ENCODE data around the gene HEPN1. TPM values are rescaled to one million over a fixed set of nuclear protein-coding genes. Genes with fewer than 3 reads are reported as not detected.

The HEPN1 gene
- total and polyA plus RNA-seq, 9 of the 15 experiments (the other 6 are each of a cell fraction or from before 2014, with no cell fraction given), result not detected

DNA sequence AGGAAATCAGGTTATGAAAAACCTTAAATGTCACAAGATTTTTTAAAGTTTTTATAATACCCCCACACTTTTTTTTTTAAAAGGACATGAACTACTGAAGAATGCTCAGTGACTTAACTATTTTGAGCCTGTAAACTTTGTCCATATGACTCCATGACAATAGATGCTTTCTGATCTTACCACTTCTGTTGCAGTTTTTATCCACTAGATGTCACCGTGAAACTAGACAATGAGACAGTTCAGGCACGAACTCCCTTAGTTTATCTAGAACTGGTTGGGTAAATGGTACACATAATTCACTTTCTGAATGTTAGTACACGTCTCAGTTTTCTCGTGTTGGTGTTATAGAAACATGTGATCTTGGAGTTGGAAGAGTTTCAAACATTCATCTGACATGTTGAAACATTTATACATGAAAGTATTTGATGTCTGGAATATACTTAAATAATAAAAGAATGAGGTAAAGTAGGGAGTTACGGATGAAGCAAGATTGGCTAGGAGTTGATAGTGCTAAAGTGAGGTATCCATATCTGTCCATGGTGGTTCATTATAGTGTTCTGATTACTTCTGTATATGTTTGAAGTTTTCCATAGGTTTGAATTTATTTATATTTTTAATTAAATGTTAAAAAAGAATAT, 43.0 kb downstream of the HEPN1 start:
- peak; percentile 93 for FAIRE-seq
- intact Hi-C loops (cut with micrococcal nuclease), result loop anchor here (1.0 to 5.0 kb wide), 4 partner anchors 112 to 910 kb away; no protein-coding TSS in a partner anchor
- TF ChIP-seq CEBPB (tag; IDR thresholded peaks at IDR 0.05) (no peak), CSDE1 (IDR thresholded peaks at IDR 0.05) (no peak), MBD2 (IDR thresholded peaks at IDR 0.05; ENCODE audit: borderline replicate concordance, low read depth) (no peak), RHOXF2B (CRISPR knock-in tag; conservative IDR thresholded peaks at IDR 0.05) (no peak), SUPT5H (IDR thresholded peaks at IDR 0.05) (no peak), RCOR1 (IDR thresholded peaks at IDR 0.05; ENCODE audit: borderline replicate concordance in 1 of 2, low read depth in 2 of 2, low read length in 2 of 2) (peak in 1 of 2 experiments; percentile 27; a peak in 1 of 4 replicates), CREB1 (IDR thresholded peaks at IDR 0.05) (no peak), CREB1 (CRISPR knock-in tag; IDR thresholded peaks at IDR 0.05) (no peak), RFX1 (IDR thresholded peaks at IDR 0.05) (no peak), EWSR1 (IDR thresholded peaks at IDR 0.05; ENCODE audit: borderline replicate concordance, low read depth, partially characterized antibody) (no peak), SP1 (CRISPR knock-in tag; IDR thresholded peaks at IDR 0.05) (no peak), TRIM28 (IDR thresholded peaks at IDR 0.05) (no peak), MYNN (IDR thresholded peaks at IDR 0.05) (no peak), MYNN (CRISPR knock-in tag; IDR thresholded peaks at IDR 0.05) (no peak), CEBPG (CRISPR knock-in tag; IDR thresholded peaks at IDR 0.05) (no peak), CEBPG (tag; conservative IDR thresholded peaks at IDR 0.05 in 1 of 2, IDR thresholded peaks at IDR 0.05 in 1 of 2) (0 out of 4 replicates have a peak, but pooled peaks of 1 of the 2 experiments have one; percentile 13), HSF4 (CRISPR knock-in tag; IDR thresholded peaks at IDR 0.05; ENCODE audit: borderline replicate concordance) (no peak), SREBF1 (IDR thresholded peaks at IDR 0.05; ENCODE audit: borderline replicate concordance, low read depth, low read length) (no peak)
- TF ChIP-seq, protein P1, sequence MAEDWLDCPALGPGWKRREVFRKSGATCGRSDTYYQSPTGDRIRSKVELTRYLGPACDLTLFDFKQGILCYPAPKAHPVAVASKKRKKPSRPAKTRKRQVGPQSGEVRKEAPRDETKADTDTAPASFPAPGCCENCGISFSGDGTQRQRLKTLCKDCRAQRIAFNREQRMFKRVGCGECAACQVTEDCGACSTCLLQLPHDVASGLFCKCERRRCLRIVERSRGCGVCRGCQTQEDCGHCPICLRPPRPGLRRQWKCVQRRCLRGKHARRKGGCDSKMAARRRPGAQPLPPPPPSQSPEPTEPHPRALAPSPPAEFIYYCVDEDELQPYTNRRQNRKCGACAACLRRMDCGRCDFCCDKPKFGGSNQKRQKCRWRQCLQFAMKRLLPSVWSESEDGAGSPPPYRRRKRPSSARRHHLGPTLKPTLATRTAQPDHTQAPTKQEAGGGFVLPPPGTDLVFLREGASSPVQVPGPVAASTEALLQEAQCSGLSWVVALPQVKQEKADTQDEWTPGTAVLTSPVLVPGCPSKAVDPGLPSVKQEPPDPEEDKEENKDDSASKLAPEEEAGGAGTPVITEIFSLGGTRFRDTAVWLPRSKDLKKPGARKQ (CRISPR knock-in tag; IDR thresholded peaks at IDR 0.05), result no peak
- TF ChIP-seq, protein P2, sequence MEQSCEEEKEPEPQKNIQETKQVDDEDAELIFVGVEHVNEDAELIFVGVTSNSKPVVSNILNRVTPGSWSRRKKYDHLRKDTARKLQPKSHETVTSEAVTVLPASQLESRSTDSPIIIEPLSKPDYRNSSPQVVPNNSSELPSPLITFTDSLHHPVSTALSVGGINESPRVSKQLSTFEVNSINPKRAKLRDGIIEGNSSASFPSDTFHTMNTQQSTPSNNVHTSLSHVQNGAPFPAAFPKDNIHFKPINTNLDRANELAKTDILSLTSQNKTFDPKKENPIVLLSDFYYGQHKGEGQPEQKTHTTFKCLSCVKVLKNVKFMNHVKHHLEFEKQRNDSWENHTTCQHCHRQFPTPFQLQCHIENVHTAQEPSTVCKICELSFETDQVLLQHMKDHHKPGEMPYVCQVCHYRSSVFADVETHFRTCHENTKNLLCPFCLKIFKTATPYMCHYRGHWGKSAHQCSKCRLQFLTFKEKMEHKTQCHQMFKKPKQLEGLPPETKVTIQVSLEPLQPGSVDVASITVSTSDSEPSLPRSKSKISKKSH (CRISPR knock-in tag; IDR thresholded peaks at IDR 0.05), result no peak

More for the DNA sequence above, 43.0 kb downstream of the HEPN1 start:
- Histone ChIP-seq H2AFZ (ENCODE audit: low read depth, low read length) (no peak overlapping the region), H3K36me3 (ENCODE audit: control insufficient read depth, insufficient read depth, low read length) (peaks cover 4% of the 10 kb centered on the region; the same call in 2 of the 3 replicates), H3K9me1 (ENCODE audit: control insufficient read depth, insufficient read depth, low read length) (no peaks in the 10 kb centered on the region), H3K27ac (ENCODE audit: extremely low read depth, low read depth, low read length) (no peak overlapping the region), H4K20me1 (replicated peaks; ENCODE audit: control insufficient read depth, insufficient read depth, low read length) (no peaks in the 10 kb centered on the region), H3K4me1 (replicated peaks in 1 of 2; ENCODE audit: control insufficient read depth in 2 of 2, insufficient read depth in 2 of 2, low read length in 2 of 2) (no peaks in the 10 kb centered on the region), H3K9ac (ENCODE audit: insufficient read depth in 1 of 2, low read depth in 2 of 2, low read length in 2 of 2) (no peak overlapping the region), H3K4me2 (ENCODE audit: insufficient read depth, low read length) (no peak overlapping the region), H3K27me3 (ENCODE audit: control insufficient read depth in 2 of 2, insufficient read depth in 2 of 2, low read length in 2 of 2) (no peaks in the 10 kb centered on the region), H3K4me3 (no peak overlapping the region), H3K79me2 (ENCODE audit: control insufficient read depth, insufficient read depth, low read length) (no peaks in the 10 kb centered on the region), H3K9me3 (replicated peaks; ENCODE audit: control insufficient read depth, insufficient read depth, low read depth, low read length) (no peaks in the 10 kb centered on the region)
- 20% methylated on average over 5 of the region's 5 CpGs for WGBS (ENCODE audit: insufficient coverage, low coverage, missing lambda C conversion rate)
- BruUV-seq (replicated peaks), result no TSS peak
- DNase-seq (ENCODE audit: extremely low read depth in 1 of 4, low spot score in 3 of 4) (peak; percentile 41 to 77 (median 54)), ATAC-seq (peak; percentile 96)
- ChIA-PET POLR2A (no interaction called here), CTCF (ENCODE audit: low intra/inter-chr PET ratio) (interaction anchor here (0.7 to 2.0 kb wide), 8 partner anchors 112 to 909 kb away, joined by 3 to 16 read pairs (median 4); no protein-coding TSS in a partner anchor)
- in situ Hi-C loops (cut with MboI), result loop anchor here (10.0 to 25.0 kb wide), 3 partner anchors 153 to 925 kb away; partner anchors contain the start of genes HYLS1 and TMEM218

All from K562 (cell line).